Endodermal cell (in vitro differentiated cells): ENCODE data around the gene CMYA5. TPM values are rescaled to one million over a fixed set of nuclear protein-coding genes. Genes with fewer than 3 reads are reported as not detected.

ENCODE experiments used
- DNase-seq: peaks from one replicate; pipeline ENCODE4 v3.0.0-alpha.2; 2017
- H3K27ac ChIP-seq: 2 replicates; pipeline ENCODE4 v1.5.1; 2013; ENCODE audit warnings: mild to moderate bottlenecking, low read depth, low read length, moderate library complexity
- H3K27me3 ChIP-seq: 2 replicates; pipeline ENCODE4 v1.6.1; 2013; ENCODE audit warnings: mild to moderate bottlenecking, low read length, moderate library complexity; ENCODE audit not compliant: insufficient read depth, control insufficient read depth, poor library complexity, severe bottlenecking
- H3K36me3 ChIP-seq: 2 replicates; pipeline ENCODE4 v1.7.0; 2013; ENCODE audit warnings: mild to moderate bottlenecking, low read length, moderate library complexity; ENCODE audit not compliant: control insufficient read depth, insufficient read depth
- H3K4me1 ChIP-seq: one replicate; pipeline ENCODE4 v1.7.0; 2013; ENCODE audit warnings: low read length; ENCODE audit not compliant: control insufficient read depth, insufficient read depth
- H3K4me3 ChIP-seq: 2 replicates; pipeline ENCODE4 v1.5.1; 2013; ENCODE audit warnings: mild to moderate bottlenecking, low read length, moderate library complexity
- H3K9ac ChIP-seq: 2 replicates; pipeline ENCODE4 v1.6.1; 2013; ENCODE audit warnings: mild to moderate bottlenecking, low read length, moderate library complexity; ENCODE audit not compliant: poor library complexity, severe bottlenecking; ENCODE audit errors: extremely low read depth
- H3K9me3 ChIP-seq: 2 replicates; pipeline ENCODE4 v1.6.1; 2013; ENCODE audit warnings: mild to moderate bottlenecking, low read length, moderate library complexity; ENCODE audit not compliant: control insufficient read depth
- H3K27ac Mint-ChIP-seq: 2 replicates; pipeline ENCODE4 v1.8.0; 2020; ENCODE audit warnings: mixed read lengths
- H3K27me3 Mint-ChIP-seq: 2 replicates; pipeline ENCODE4 v1.8.0; 2021; ENCODE audit warnings: mild to moderate bottlenecking, mixed read lengths; ENCODE audit not compliant: insufficient read depth
- H3K36me3 Mint-ChIP-seq: 2 replicates; pipeline ENCODE4 v1.8.0; 2020; ENCODE audit warnings: low read depth, mixed read lengths
- H3K4me1 Mint-ChIP-seq: 2 replicates; pipeline ENCODE4 v1.8.0; 2020; ENCODE audit warnings: mixed read lengths
- H3K4me3 Mint-ChIP-seq: 2 replicates; pipeline ENCODE4 v1.8.0; 2020; ENCODE audit warnings: mild to moderate bottlenecking, moderate library complexity, mixed read lengths
- H3K9me3 Mint-ChIP-seq: 2 replicates; pipeline ENCODE4 v1.8.0; 2020; ENCODE audit warnings: mild to moderate bottlenecking, mixed read lengths
- CTCF ChIP-seq: fragments of 200-600 bp; sonication (generic); conservative IDR thresholded peaks from 2 replicates; pipeline ENCODE4 v1.5.0; 2021; ENCODE audit warnings: antibody characterized with exemption, mild to moderate bottlenecking
- WGBS, 2 experiments: methylation state at CpG; one replicate each; pipeline versions ENCODE4 v1.1.5 to v1.1.7; 2013; ENCODE audit warnings: missing lambda C conversion rate in 2 of 2, mixed read lengths in 1 of 2; ENCODE audit not compliant: insufficient coverage in 1 of 2, insufficient read length in 1 of 2; 5-methylcytosine and 5-hydroxymethylcytosine counted together
- total RNA-seq, 2 donors: library from RNA; stranded (reverse); fragmentation: NEBNext Ultra II Directional in 1 of 2; extraction: Animal tissue kit (Norgen Biotek cat#: 25700) in 1 of 2; gene quantifications; 2 replicates in 1 of 2; 3 replicates in 1 of 2; pipeline ENCODE4 v1.2.1, GENCODE V29; 2021

CMYA5 gene
- total RNA-seq, 2 donors from 2014 or later: 0.69 to 1.6 TPM

- no peaks in the 10 kb centered on the region for H3K4me1 Mint-ChIP-seq
- no peaks in the 10 kb centered on the region for H3K9me3 Mint-ChIP-seq
- no peak overlapping the region for H3K27ac ChIP-seq
- DNase-seq: no peak
- TF ChIP-seq CTCF: no peak
- no peaks in the 10 kb centered on the region for H3K27me3 Mint-ChIP-seq
- H3K4me3 ChIP-seq: no peak overlapping the region
- H3K9me3 ChIP-seq: no peaks in the 10 kb centered on the region
- WGBS, 2 experiments: 100% methylated on average over 1 of the region's 1 CpG; no CpG with 5 or more reads in 1 of the 2 experiments
- H3K27ac Mint-ChIP-seq: no peak overlapping the region
- H3K27me3 ChIP-seq: no peaks in the 10 kb centered on the region
- H3K36me3 Mint-ChIP-seq: peaks cover 48% of the 10 kb centered on the region
- no peak overlapping the region for H3K9ac ChIP-seq
- no peaks in the 10 kb centered on the region for H3K4me1 ChIP-seq
- peaks cover 79% of the 10 kb centered on the region for H3K36me3 ChIP-seq
- H3K4me3 Mint-ChIP-seq: no peak overlapping the region
These were observed 47.4 kb upstream of the CMYA5 start for GRCh38 chr5:79642210-79642609.

- Histone ChIP-seq H3K27ac (no peak overlapping the region), H3K27me3 (no peaks in the 10 kb centered on the region), H3K4me3 (no peak overlapping the region), H3K36me3 (peaks cover 63% of the 10 kb centered on the region), H3K9ac (no peak overlapping the region), H3K9me3 (no peaks in the 10 kb centered on the region), H3K4me1 (no peaks in the 10 kb centered on the region)
- no peak for DNase-seq
- no peak for TF ChIP-seq CTCF
- no peaks in the 10 kb centered on the region for H3K4me1 Mint-ChIP-seq
- H3K9me3 Mint-ChIP-seq: no peaks in the 10 kb centered on the region
- no peak overlapping the region for H3K4me3 Mint-ChIP-seq
- peaks cover 22% of the 10 kb centered on the region for H3K36me3 Mint-ChIP-seq
- no peak overlapping the region for H3K27ac Mint-ChIP-seq
- no peaks in the 10 kb centered on the region for H3K27me3 Mint-ChIP-seq
- 87 to 93% methylated on average over 5 to 6 of the region's 6 CpGs for whole genome bisulfite sequencing, 2 experiments
These were observed 35.8 kb upstream of the CMYA5 start for GRCh38 chr5:79653843-79654242.

- Histone ChIP-seq H3K9me3 (peaks cover 19% of the 10 kb centered on the region), H3K27ac (no peak overlapping the region), H3K4me1 (no peaks in the 10 kb centered on the region), H3K4me3 (no peak overlapping the region), H3K36me3 (peaks cover 57% of the 10 kb centered on the region), H3K9ac (no peak overlapping the region), H3K27me3 (no peaks in the 10 kb centered on the region)
- WGBS, 2 experiments: 90 to 100% methylated on average over 2 to 3 of the region's 3 CpGs
- Mint-ChIP-seq H3K4me3 (no peak overlapping the region), H3K27me3 (no peaks in the 10 kb centered on the region), H3K27ac (no peak overlapping the region), H3K4me1 (no peaks in the 10 kb centered on the region), H3K9me3 (peaks cover 9% of the 10 kb centered on the region), H3K36me3 (peaks cover 37% of the 10 kb centered on the region)
- no peak for DNase-seq
- TF ChIP-seq CTCF: no peak
These were observed 26.4 kb upstream of the CMYA5 start for GRCh38 chr5:79663212-79663611.
